ENCODE measurements around the gene FAM120B.
"Not testable (repeated sequence)": the region's sequence is repeated elsewhere in the genome, so short reads cannot be mapped to it uniquely, and the experiment has no call there.

Gene FAM120B

GRCh38 chr6:170372380-170373325 lies 66.1 kb downstream of the FAM120B start:
- no peak for DNase-seq (ENCODE audit: low spot score)
- no peaks in the 10 kb centered on the region for H3K27me3 Mint-ChIP-seq (ENCODE audit: low read depth)
- peaks cover 5% of the 10 kb centered on the region for H3K4me1 Mint-ChIP-seq (ENCODE audit: low read depth)
- H3K36me3 Mint-ChIP-seq (ENCODE audit: low read depth) = peaks cover 12% of the 10 kb centered on the region
- H3K27ac Mint-ChIP-seq = no peak overlapping the region
- H3K4me3 Mint-ChIP-seq = no peak overlapping the region
- no peaks in the 10 kb centered on the region for H3K9me3 Mint-ChIP-seq

GRCh38 chr6:170374571-170375444 lies 68.2 kb downstream of the FAM120B start:
- DNase-seq (ENCODE audit: low spot score) = no peak

GRCh38 chr6:170375661-170376060 lies 69.1 kb downstream of the FAM120B start:
- H3K4me3 Mint-ChIP-seq = no peak overlapping the region
- H3K4me1 Mint-ChIP-seq (ENCODE audit: low read depth) = peaks cover 10% of the 10 kb centered on the region
- no peaks in the 10 kb centered on the region for H3K27me3 Mint-ChIP-seq (ENCODE audit: low read depth)
- no peak overlapping the region for H3K27ac Mint-ChIP-seq
- no peak for DNase-seq (ENCODE audit: low spot score)
- peaks cover 12% of the 10 kb centered on the region for H3K36me3 Mint-ChIP-seq (ENCODE audit: low read depth)
- H3K9me3 Mint-ChIP-seq = no peaks in the 10 kb centered on the region

More at GRCh38 chr6:170374571-170375444, 68.2 kb downstream of the FAM120B start:
- Mint-ChIP-seq H3K27ac (no peak overlapping the region), H3K9me3 (no peaks in the 10 kb centered on the region), H3K36me3 (ENCODE audit: low read depth) (peaks cover 11% of the 10 kb centered on the region), H3K4me3 (no peak overlapping the region), H3K27me3 (ENCODE audit: low read depth) (no peaks in the 10 kb centered on the region), H3K4me1 (ENCODE audit: low read depth) (peaks cover 13% of the 10 kb centered on the region)

- H3K36me3 Mint-ChIP-seq (ENCODE audit: low read depth) = peaks cover 9% of the 10 kb centered on the region
- no peak overlapping the region for H3K27ac Mint-ChIP-seq
- peaks cover 9% of the 10 kb centered on the region for H3K4me1 Mint-ChIP-seq (ENCODE audit: low read depth)
- no peak for DNase-seq (ENCODE audit: low spot score)
- H3K27me3 Mint-ChIP-seq (ENCODE audit: low read depth) = no peaks in the 10 kb centered on the region
- no peak overlapping the region for H3K4me3 Mint-ChIP-seq
- no peaks in the 10 kb centered on the region for H3K9me3 Mint-ChIP-seq
These were observed 70.0 kb downstream of the FAM120B start for GRCh38 chr6:170376386-170377043.

GRCh38 chr6:170378502-170378901 lies 71.9 kb downstream of the FAM120B start:
- Mint-ChIP-seq H3K36me3 (ENCODE audit: low read depth) (peaks cover 8% of the 10 kb centered on the region), H3K4me1 (ENCODE audit: low read depth) (peaks cover 10% of the 10 kb centered on the region), H3K27ac (peak overlapping the region; percentile 70), H3K27me3 (ENCODE audit: low read depth) (no peaks in the 10 kb centered on the region), H3K9me3 (no peaks in the 10 kb centered on the region), H3K4me3 (peak overlapping the region; percentile 17)
- DNase-seq (ENCODE audit: low spot score) = no peak

GRCh38 chr6:170381562-170381961 lies 75.0 kb downstream of the FAM120B start:
- DNase-seq (ENCODE audit: low spot score) = no peak
- Mint-ChIP-seq H3K27me3 (ENCODE audit: low read depth) (no peaks in the 10 kb centered on the region), H3K4me3 (no peak overlapping the region), H3K9me3 (no peaks in the 10 kb centered on the region), H3K36me3 (ENCODE audit: low read depth) (peaks cover 3% of the 10 kb centered on the region), H3K27ac (no peak overlapping the region), H3K4me1 (ENCODE audit: low read depth) (peaks cover 10% of the 10 kb centered on the region)

- H3K9me3 Mint-ChIP-seq = no peaks in the 10 kb centered on the region
- H3K27ac Mint-ChIP-seq = no peak overlapping the region
- H3K4me3 Mint-ChIP-seq = no peak overlapping the region
- peaks cover 2% of the 10 kb centered on the region for H3K36me3 Mint-ChIP-seq (ENCODE audit: low read depth)
- H3K4me1 Mint-ChIP-seq (ENCODE audit: low read depth) = peaks cover 3% of the 10 kb centered on the region
- no peak for DNase-seq (ENCODE audit: low spot score)
- H3K27me3 Mint-ChIP-seq (ENCODE audit: low read depth) = no peaks in the 10 kb centered on the region
These were observed 77.0 kb downstream of the FAM120B start for GRCh38 chr6:170383466-170384035.

- no peak overlapping the region for H3K4me3 Mint-ChIP-seq
- peaks cover 3% of the 10 kb centered on the region for H3K36me3 Mint-ChIP-seq (ENCODE audit: low read depth)
- H3K27me3 Mint-ChIP-seq (ENCODE audit: low read depth) = no peaks in the 10 kb centered on the region
- no peak for DNase-seq (ENCODE audit: low spot score)
- H3K9me3 Mint-ChIP-seq = no peaks in the 10 kb centered on the region
- H3K4me1 Mint-ChIP-seq (ENCODE audit: low read depth) = peaks cover 1% of the 10 kb centered on the region
- H3K27ac Mint-ChIP-seq = no peak overlapping the region
These were observed 78.9 kb downstream of the FAM120B start for GRCh38 chr6:170385506-170385905.

- Mint-ChIP-seq H3K36me3 (ENCODE audit: low read depth) (peaks cover 11% of the 10 kb centered on the region), H3K4me1 (ENCODE audit: low read depth) (no peaks in the 10 kb centered on the region), H3K9me3 (no peaks in the 10 kb centered on the region), H3K27me3 (ENCODE audit: low read depth) (no peaks in the 10 kb centered on the region), H3K4me3 (no peak overlapping the region), H3K27ac (no peak overlapping the region)
- DNase-seq (ENCODE audit: low spot score) = no peak
These were observed 81.6 kb downstream of the FAM120B start for GRCh38 chr6:170388113-170388512.

- Mint-ChIP-seq H3K36me3 (ENCODE audit: low read depth) (peaks cover 46% of the 10 kb centered on the region), H3K4me1 (ENCODE audit: low read depth) (no peaks in the 10 kb centered on the region), H3K27me3 (ENCODE audit: low read depth) (no peaks in the 10 kb centered on the region), H3K27ac (no peak overlapping the region), H3K9me3 (no peaks in the 10 kb centered on the region), H3K4me3 (no peak overlapping the region)
- DNase-seq (ENCODE audit: low spot score) = no peak
These were observed 86.5 kb downstream of the FAM120B start for GRCh38 chr6:170393033-170393432.

GRCh38 chr6:170393807-170394399 lies 87.3 kb downstream of the FAM120B start:
- peaks cover 46% of the 10 kb centered on the region for H3K36me3 Mint-ChIP-seq (ENCODE audit: low read depth)
- H3K9me3 Mint-ChIP-seq = no peaks in the 10 kb centered on the region
- DNase-seq (ENCODE audit: low spot score) = peak; percentile 42
- H3K27me3 Mint-ChIP-seq (ENCODE audit: low read depth) = no peaks in the 10 kb centered on the region
- H3K27ac Mint-ChIP-seq = peak overlapping the region; percentile 26
- H3K4me1 Mint-ChIP-seq (ENCODE audit: low read depth) = no peaks in the 10 kb centered on the region
- no peak overlapping the region for H3K4me3 Mint-ChIP-seq

GRCh38 chr6:170394980-170395379 lies 88.4 kb downstream of the FAM120B start:
- no peaks in the 10 kb centered on the region for H3K4me1 Mint-ChIP-seq (ENCODE audit: low read depth)
- H3K9me3 Mint-ChIP-seq = no peaks in the 10 kb centered on the region

GRCh38 chr6:170398743-170399369 lies 92.3 kb downstream of the FAM120B start:
- H3K4me3 Mint-ChIP-seq; H3K27me3 Mint-ChIP-seq (ENCODE audit: low read depth); H3K27ac Mint-ChIP-seq; H3K4me1 Mint-ChIP-seq (ENCODE audit: low read depth); DNase-seq (ENCODE audit: low spot score); H3K9me3 Mint-ChIP-seq: not testable (repeated sequence)
- peaks cover 31% of the 10 kb centered on the region for H3K36me3 Mint-ChIP-seq (ENCODE audit: low read depth)

More at GRCh38 chr6:170394980-170395379, 88.4 kb downstream of the FAM120B start:
- Mint-ChIP-seq H3K27me3 (ENCODE audit: low read depth) (no peaks in the 10 kb centered on the region), H3K27ac (no peak overlapping the region), H3K4me3 (no peak overlapping the region), H3K36me3 (ENCODE audit: low read depth) (peaks cover 44% of the 10 kb centered on the region)
- DNase-seq (ENCODE audit: low spot score) = no peak

All from T-helper 2 cell treated with Interferon-gamma antibody and Interleukin-4, amounts not matched to agents 5 μg/mL and 100 μg/mL, for 36 hours (primary cell).